ENCODE measurements around the gene STXBP1.

STXBP1 gene

GRCh38 chr9:127738666-127739065, 126.6 kb downstream of the STXBP1 start:
- TF ChIP-seq GATA3 (IDR thresholded peaks at IDR 0.05; ENCODE audit: low read depth, low read length) (no peak), GATA2 (IDR thresholded peaks at IDR 0.05; ENCODE audit: low read depth, low read length) (no peak)

DNA sequence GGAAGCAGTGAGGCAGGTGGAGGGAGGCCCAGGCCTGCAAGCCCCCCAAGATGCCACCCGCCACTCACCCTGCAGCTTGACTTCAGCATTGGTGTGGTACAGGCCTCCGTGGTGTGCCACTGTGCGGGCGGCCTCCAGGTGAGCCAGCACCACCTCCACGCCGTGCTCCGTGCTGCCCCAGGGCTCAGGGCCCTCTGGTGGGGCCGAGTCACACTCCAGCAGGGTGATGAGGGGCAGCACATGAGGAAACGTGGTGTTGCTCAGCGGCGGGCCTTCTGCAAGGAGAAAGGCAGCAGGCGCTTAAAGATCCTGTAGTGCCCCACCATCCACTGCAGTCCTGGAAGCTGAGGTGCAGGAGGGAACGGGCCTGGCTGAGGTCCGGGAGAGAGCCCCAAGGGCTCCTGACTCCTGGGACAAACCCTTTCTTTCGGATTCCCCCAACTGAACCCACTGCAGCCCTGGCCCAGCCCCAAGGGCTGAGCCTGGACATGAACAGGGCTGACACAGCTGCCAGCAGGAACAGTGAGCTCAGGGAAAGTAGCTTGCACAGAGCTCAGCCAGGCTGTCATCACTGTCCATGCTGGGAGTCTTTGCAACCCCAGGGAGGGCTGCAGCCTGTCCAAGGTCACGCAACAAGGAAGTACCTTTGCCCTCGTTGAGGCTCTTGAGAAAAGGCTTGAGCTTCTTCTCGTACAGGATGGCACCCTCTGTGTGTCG, 127.7 kb downstream of the STXBP1 start:
- TF ChIP-seq GATA3 (IDR thresholded peaks at IDR 0.05; ENCODE audit: low read depth, low read length), result no peak
- TF ChIP-seq GATA2 (IDR thresholded peaks at IDR 0.05; ENCODE audit: low read depth, low read length), result no peak

GRCh38 chr9:127741831-127742434, 129.9 kb downstream of the STXBP1 start:
- TF ChIP-seq GATA2 (IDR thresholded peaks at IDR 0.05; ENCODE audit: low read depth, low read length) (no peak), GATA3 (IDR thresholded peaks at IDR 0.05; ENCODE audit: low read depth, low read length) (no peak)

Data from SH-SY5Y (cell line).